Neuron (in vitro differentiated cells): ENCODE results near the gene PRKCH.
"Not testable (repeated sequence)": the region's sequence is repeated elsewhere in the genome, so short reads cannot be mapped to it uniquely, and the experiment has no call there.

ENCODE experiments used
- H2AFZ ChIP-seq: one replicate; pipeline ENCODE4 v1.6.1; 2013; ENCODE audit warnings: low read depth, mild to moderate bottlenecking, inconsistent platforms, low read length, moderate library complexity
- H3K27me3 ChIP-seq: one replicate; pipeline ENCODE4 v1.6.1; 2013; ENCODE audit warnings: low read length; ENCODE audit not compliant: insufficient read depth
- H3K36me3 ChIP-seq: one replicate; pipeline ENCODE4 v1.6.1; 2013; ENCODE audit warnings: low read length; ENCODE audit not compliant: insufficient read depth
- H3K4me1 ChIP-seq: one replicate; pipeline ENCODE4 v1.6.1; 2013; ENCODE audit warnings: low read length; ENCODE audit not compliant: insufficient read depth
- H3K4me3 ChIP-seq: 2 replicates; pipeline ENCODE4 v1.5.1; 2013; ENCODE audit warnings: mild to moderate bottlenecking, low read length, moderate library complexity
- H3K9me3 ChIP-seq: one replicate; pipeline ENCODE4 v1.6.1; 2013; ENCODE audit warnings: low read length

PRKCH gene

GRCh38 chr14:61320170-61320569 is 1.2 kb upstream of the PRKCH start:
- H3K9me3 ChIP-seq, H3K4me3 ChIP-seq, H3K4me1 ChIP-seq, H2AFZ ChIP-seq, H3K36me3 ChIP-seq: not testable (repeated sequence)
- peaks cover 47% of the 10 kb centered on the region for H3K27me3 ChIP-seq

DNA sequence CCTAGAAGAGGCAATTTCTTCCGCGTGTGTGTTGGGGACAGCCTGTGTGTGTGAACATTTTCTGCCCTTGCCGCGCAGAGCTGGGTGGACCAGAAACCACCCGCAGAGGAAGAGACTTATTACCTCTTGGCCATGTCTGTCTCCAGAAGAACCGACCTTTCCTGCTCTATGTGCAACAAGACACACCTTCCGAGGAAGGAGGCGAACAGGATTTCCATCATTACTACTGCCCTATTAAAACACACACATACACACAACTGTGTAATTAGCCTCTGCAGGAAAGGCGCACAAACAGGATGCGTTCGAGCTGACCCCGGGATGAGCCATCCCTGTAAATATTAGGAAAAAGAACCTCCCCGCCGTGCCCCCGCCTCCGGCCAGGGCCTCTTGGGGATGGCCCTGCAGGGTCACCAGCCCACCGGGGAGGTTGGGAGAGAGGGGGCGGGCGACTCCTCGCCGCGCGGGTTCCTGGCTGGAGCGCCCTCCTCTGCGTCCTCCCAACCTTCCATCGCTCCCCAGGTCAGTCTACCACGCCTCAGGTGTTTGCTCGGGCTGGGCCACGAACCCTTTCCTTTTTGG is 484 bp upstream of the PRKCH start:
- H3K36me3 ChIP-seq = no peaks in the 10 kb centered on the region
- no peaks in the 10 kb centered on the region for H3K4me1 ChIP-seq
- H2AFZ ChIP-seq = no peak overlapping the region
- H3K27me3 ChIP-seq = peaks cover 47% of the 10 kb centered on the region
- no peak overlapping the region for H3K4me3 ChIP-seq
- peaks cover 10% of the 10 kb centered on the region for H3K9me3 ChIP-seq

- no peak overlapping the region for H2AFZ ChIP-seq
- H3K9me3 ChIP-seq = peaks cover 10% of the 10 kb centered on the region
- H3K27me3 ChIP-seq = peaks cover 43% of the 10 kb centered on the region
- H3K4me3 ChIP-seq = no peak overlapping the region
- no peaks in the 10 kb centered on the region for H3K36me3 ChIP-seq
- no peaks in the 10 kb centered on the region for H3K4me1 ChIP-seq
Observed at GRCh38 chr14:61322011-61322798, 826 bp downstream of the PRKCH start.

GRCh38 chr14:61322799-61323290 is 1.5 kb downstream of the PRKCH start:
- H3K27me3 ChIP-seq = peaks cover 43% of the 10 kb centered on the region
- H3K4me1 ChIP-seq = no peaks in the 10 kb centered on the region
- no peaks in the 10 kb centered on the region for H3K36me3 ChIP-seq
- peaks cover 10% of the 10 kb centered on the region for H3K9me3 ChIP-seq
- H2AFZ ChIP-seq = no peak overlapping the region
- no peak overlapping the region for H3K4me3 ChIP-seq

DNA sequence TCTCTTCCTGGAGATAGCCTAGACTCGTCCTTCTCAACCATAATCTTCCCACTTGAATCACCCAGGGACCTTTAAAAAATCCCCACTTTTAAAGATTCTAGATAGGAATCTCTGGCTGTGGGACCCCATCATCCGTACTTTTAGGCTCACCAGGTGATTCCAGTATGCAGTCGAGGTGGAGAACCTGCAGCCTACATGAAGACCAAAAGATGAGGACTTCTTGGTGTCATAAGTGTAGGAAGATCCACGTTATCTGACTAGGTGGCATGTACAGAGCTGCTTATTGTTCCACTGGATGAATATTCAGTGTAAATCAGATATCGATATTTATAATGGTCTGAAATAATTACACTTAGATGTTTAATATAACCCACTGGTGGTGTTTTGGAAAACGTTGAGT is 2.6 kb downstream of the PRKCH start:
- Histone ChIP-seq H3K9me3 (peaks cover 10% of the 10 kb centered on the region), H2AFZ (no peak overlapping the region), H3K4me1 (no peaks in the 10 kb centered on the region), H3K27me3 (peaks cover 43% of the 10 kb centered on the region), H3K4me3 (no peak overlapping the region), H3K36me3 (no peaks in the 10 kb centered on the region)

- H3K9me3 ChIP-seq = peaks cover 10% of the 10 kb centered on the region
- peaks cover 37% of the 10 kb centered on the region for H3K27me3 ChIP-seq
- no peak overlapping the region for H2AFZ ChIP-seq
- H3K4me3 ChIP-seq = no peak overlapping the region
- no peaks in the 10 kb centered on the region for H3K4me1 ChIP-seq
- no peaks in the 10 kb centered on the region for H3K36me3 ChIP-seq
Observed at GRCh38 chr14:61325166-61325565, 3.8 kb downstream of the PRKCH start.

GRCh38 chr14:61326146-61326545 is 4.8 kb downstream of the PRKCH start:
- Histone ChIP-seq H2AFZ (no peak overlapping the region), H3K27me3 (peaks cover 28% of the 10 kb centered on the region), H3K9me3 (peaks cover 5% of the 10 kb centered on the region), H3K4me3 (no peak overlapping the region), H3K4me1 (no peaks in the 10 kb centered on the region), H3K36me3 (no peaks in the 10 kb centered on the region)

- peaks cover 21% of the 10 kb centered on the region for H3K27me3 ChIP-seq
- H3K36me3 ChIP-seq = no peaks in the 10 kb centered on the region
- no peak overlapping the region for H3K4me3 ChIP-seq
- peaks cover 5% of the 10 kb centered on the region for H3K9me3 ChIP-seq
- H2AFZ ChIP-seq = no peak overlapping the region
- no peaks in the 10 kb centered on the region for H3K4me1 ChIP-seq
Observed at GRCh38 chr14:61326847-61327246, 5.5 kb downstream of the PRKCH start.

GRCh38 chr14:61328626-61329262 is 7.4 kb downstream of the PRKCH start:
- H3K4me1 ChIP-seq = no peaks in the 10 kb centered on the region

DNA sequence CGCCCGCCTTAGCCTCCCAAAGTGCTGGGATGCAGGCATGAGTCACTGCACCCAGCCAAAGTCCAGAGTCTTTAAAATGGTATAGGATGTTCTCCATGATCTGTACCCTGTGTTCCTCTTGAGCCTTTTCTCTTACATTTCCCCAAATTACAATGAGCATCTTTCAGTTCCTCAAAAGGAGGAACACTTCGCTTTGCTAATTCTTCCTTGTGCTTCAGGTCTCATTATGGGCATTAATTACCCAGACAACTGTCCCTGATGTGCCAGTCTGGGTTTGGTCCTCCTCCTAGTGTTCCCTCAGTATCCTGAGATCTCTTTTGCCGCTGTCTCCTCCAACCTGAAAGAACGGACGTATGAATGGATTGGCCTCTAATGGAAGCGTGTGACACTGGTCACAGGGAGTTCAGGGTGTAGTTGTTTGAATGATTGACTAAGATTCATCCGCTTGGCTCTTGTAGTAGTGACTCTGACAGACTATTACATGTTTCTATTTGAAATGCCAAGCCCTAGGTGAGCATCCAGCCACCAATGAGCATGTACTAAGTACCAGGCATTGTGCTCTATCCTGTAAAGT is 8.2 kb downstream of the PRKCH start:
- Histone ChIP-seq H3K4me3 (no peak overlapping the region), H3K36me3 (no peaks in the 10 kb centered on the region), H3K4me1 (no peaks in the 10 kb centered on the region), H2AFZ (no peak overlapping the region), H3K9me3 (no peaks in the 10 kb centered on the region), H3K27me3 (peaks cover 4% of the 10 kb centered on the region)

More at GRCh38 chr14:61328626-61329262, 7.4 kb downstream of the PRKCH start:
- Histone ChIP-seq H3K27me3 (peaks cover 7% of the 10 kb centered on the region), H2AFZ (no peak overlapping the region), H3K4me3 (no peak overlapping the region), H3K36me3 (no peaks in the 10 kb centered on the region), H3K9me3 (no peaks in the 10 kb centered on the region)

DNA sequence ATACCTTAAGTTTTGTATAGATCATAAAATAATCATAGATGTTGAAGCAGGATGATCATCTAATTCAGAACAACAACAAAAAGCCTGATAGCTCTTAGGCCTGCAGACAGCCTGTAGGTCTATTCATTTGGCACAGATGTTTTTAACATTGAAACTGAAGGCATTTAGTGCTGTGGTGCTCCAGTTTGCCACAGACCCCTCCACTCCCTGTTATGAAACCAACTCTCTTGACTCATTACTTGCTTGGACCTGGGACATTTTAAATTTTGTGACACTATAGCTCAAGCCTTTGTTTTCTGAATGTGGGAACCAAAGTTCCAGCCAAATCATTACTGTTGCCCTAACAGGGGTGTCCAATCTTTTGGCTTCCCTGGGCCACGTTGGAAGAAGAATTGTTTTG is 9.1 kb downstream of the PRKCH start:
- peaks cover 4% of the 10 kb centered on the region for H3K27me3 ChIP-seq

DNA sequence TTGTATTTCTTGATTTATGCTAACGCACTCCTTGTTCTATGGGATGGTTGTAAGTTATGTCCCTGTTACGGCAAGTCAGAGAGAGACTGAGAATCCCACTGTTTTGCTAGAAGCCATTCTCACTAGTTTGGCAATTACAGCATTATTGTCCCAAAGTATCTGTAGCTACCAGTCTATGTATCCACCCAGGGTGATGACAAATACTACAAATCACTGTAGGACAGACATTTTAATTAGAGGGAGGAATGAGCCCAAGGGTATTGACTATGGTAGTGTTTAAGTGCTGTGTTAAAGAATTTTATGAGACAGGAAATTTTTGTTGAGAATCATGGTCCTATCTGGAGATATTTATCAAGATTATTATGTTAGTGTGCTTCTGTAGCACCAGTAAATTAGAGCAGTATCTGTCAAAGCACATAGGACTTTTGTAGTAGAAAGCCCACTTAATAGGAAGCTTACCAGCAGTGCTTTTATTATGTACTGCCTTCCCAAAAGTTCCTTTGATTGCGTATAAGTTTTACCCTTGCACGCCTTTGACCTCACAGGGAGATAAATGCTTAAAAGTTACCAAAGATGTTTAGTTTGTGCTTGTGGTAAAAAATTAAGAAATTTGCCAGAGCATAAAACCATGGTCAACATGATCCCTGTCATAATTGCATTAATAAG is 10.7 kb downstream of the PRKCH start:
- Histone ChIP-seq H3K36me3 (no peaks in the 10 kb centered on the region), H3K4me1 (no peaks in the 10 kb centered on the region), H2AFZ (no peak overlapping the region), H3K9me3 (no peaks in the 10 kb centered on the region), H3K4me3 (no peak overlapping the region), H3K27me3 (peaks cover 9% of the 10 kb centered on the region)

More for the DNA sequence above, 9.1 kb downstream of the PRKCH start:
- no peaks in the 10 kb centered on the region for H3K4me1 ChIP-seq
- no peaks in the 10 kb centered on the region for H3K36me3 ChIP-seq
- no peaks in the 10 kb centered on the region for H3K9me3 ChIP-seq
- H3K4me3 ChIP-seq = no peak overlapping the region
- no peak overlapping the region for H2AFZ ChIP-seq

DNA sequence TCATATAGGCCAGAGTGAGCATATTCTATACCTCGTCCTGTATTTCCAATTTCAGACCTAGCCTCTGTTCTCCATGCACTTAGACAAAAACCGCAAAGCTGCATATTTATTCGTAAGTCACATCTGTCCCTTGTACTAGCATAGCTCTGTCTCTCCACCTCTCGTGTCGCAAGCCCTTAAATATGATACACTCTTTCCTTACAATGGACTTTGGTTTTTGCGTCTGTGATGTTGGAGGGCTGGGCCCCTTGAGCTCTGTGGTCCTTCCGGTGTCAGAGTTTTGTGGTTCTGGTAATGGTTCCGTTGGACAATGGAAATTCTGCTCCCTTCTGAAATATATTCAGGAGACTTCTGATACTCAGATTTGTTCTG is 11.3 kb downstream of the PRKCH start:
- no peak overlapping the region for H3K4me3 ChIP-seq
- no peak overlapping the region for H2AFZ ChIP-seq
- H3K27me3 ChIP-seq = peaks cover 9% of the 10 kb centered on the region
- no peaks in the 10 kb centered on the region for H3K9me3 ChIP-seq
- H3K36me3 ChIP-seq = no peaks in the 10 kb centered on the region
- no peaks in the 10 kb centered on the region for H3K4me1 ChIP-seq
